Upper lobe of right lung (tissue), 1 donor: ENCODE measurements around the gene CST7. TPM values are rescaled to one million over a fixed set of nuclear protein-coding genes. Genes with fewer than 3 reads are reported as not detected.

ENCODE experiments used
- ATAC-seq: fragments of 200-7000 bp; cut with Tn5 transposase; one replicate; pipeline ENCODE4 v1.9.1; 2020; ENCODE audit warnings: mild to moderate bottlenecking, moderate library complexity
- DNase-seq: peaks from one replicate; pipeline ENCODE4 v3.0.0-alpha.2; 2020
- H3K27ac ChIP-seq: fragments of 200-600 bp; one replicate; pipeline ENCODE4 v1.8.0; 2022
- H3K27me3 ChIP-seq: fragments of 200-600 bp; one replicate; pipeline ENCODE4 v1.8.0; 2022; ENCODE audit warnings: mild to moderate bottlenecking
- H3K36me3 ChIP-seq: fragments of 200-600 bp; one replicate; pipeline ENCODE4 v1.8.0; 2022
- H3K4me1 ChIP-seq: fragments of 200-600 bp; one replicate; pipeline ENCODE4 v1.8.0; 2022
- H3K4me3 ChIP-seq: fragments of 200-600 bp; one replicate; pipeline ENCODE4 v1.8.0; 2022; ENCODE audit warnings: mild to moderate bottlenecking
- H3K9me3 ChIP-seq: fragments of 200-600 bp; one replicate; pipeline ENCODE4 v1.8.0; 2022
- CTCF ChIP-seq: fragments of 200-600 bp; IDR thresholded peaks from one replicate; pipeline ENCODE4 v1.8.0; 2022; ENCODE audit warnings: antibody characterized with exemption
- intact Hi-C: fragments of 100-400 bp; cut with DNase I; formaldehyde crosslinking; loops from one replicate; pipeline ENCODE4 v1.11.0; 2022
- total RNA-seq: library from RNA; stranded (reverse); fragmentation: NEBNext Ultra II Directional; extraction: Animal tissue kit (Norgen Biotek cat#: 25700); gene quantifications from one replicate; pipeline ENCODE4 v1.2.1, GENCODE V29; 2021
- donor health status: DM: no; HTN: yes; CAD: no; lungs with severe emphysema.

CST7 gene
- total RNA-seq, 1 donor from 2014 or later: 9.6 TPM

- no peak overlapping the region for H3K4me3 ChIP-seq
- peaks cover 2% of the 10 kb centered on the region for H3K4me1 ChIP-seq
- intact Hi-C loops: no loop called here
- peaks cover 52% of the 10 kb centered on the region for H3K36me3 ChIP-seq
- no peaks in the 10 kb centered on the region for H3K27me3 ChIP-seq
- no peaks in the 10 kb centered on the region for H3K9me3 ChIP-seq
- ATAC-seq (no peak), DNase-seq (peak; percentile 44)
- TF ChIP-seq CTCF: no peak
- H3K27ac ChIP-seq: no peak overlapping the region
Observed at GRCh38 chr20:25005661-25006060, 56.6 kb downstream of the CST7 start.

GRCh38 chr20:25006431-25007167 is 57.5 kb downstream of the CST7 start:
- H3K27ac ChIP-seq: no peak overlapping the region
- no peak for ATAC-seq

GRCh38 chr20:25007491-25008305 is 58.6 kb downstream of the CST7 start:
- ATAC-seq (no peak), DNase-seq (peak; percentile 37)
- no peaks in the 10 kb centered on the region for H3K4me1 ChIP-seq
- H3K36me3 ChIP-seq: peaks cover 71% of the 10 kb centered on the region
- no peak overlapping the region for H3K4me3 ChIP-seq
- no peaks in the 10 kb centered on the region for H3K27me3 ChIP-seq
- H3K27ac ChIP-seq: no peak overlapping the region
- no peaks in the 10 kb centered on the region for H3K9me3 ChIP-seq
- no peak for TF ChIP-seq CTCF
- intact Hi-C loops: no loop called here

More at GRCh38 chr20:25006431-25007167, 57.5 kb downstream of the CST7 start:
- intact Hi-C loops: no loop called here
- no peaks in the 10 kb centered on the region for H3K27me3 ChIP-seq
- TF ChIP-seq CTCF: no peak
- H3K9me3 ChIP-seq: no peaks in the 10 kb centered on the region
- H3K36me3 ChIP-seq: peaks cover 60% of the 10 kb centered on the region
- peak; percentile 46 for DNase-seq
- H3K4me1 ChIP-seq: no peaks in the 10 kb centered on the region
- no peak overlapping the region for H3K4me3 ChIP-seq

- Histone ChIP-seq H3K27ac (no peak overlapping the region), H3K9me3 (no peaks in the 10 kb centered on the region), H3K27me3 (no peaks in the 10 kb centered on the region), H3K36me3 (peaks cover 80% of the 10 kb centered on the region), H3K4me1 (no peaks in the 10 kb centered on the region), H3K4me3 (no peak overlapping the region)
- ATAC-seq (no peak), DNase-seq (peak; percentile 31)
- intact Hi-C loops: no loop called here
- TF ChIP-seq CTCF: no peak
Observed at GRCh38 chr20:25008388-25009217, 59.5 kb downstream of the CST7 start.

Other genes starting within 250 kb of the CST7 start
- 73.5 TPM for gene APMAP, start 43.5 kb downstream of the CST7 start, total RNA-seq
- gene ACSS1, start 108.9 kb downstream of the CST7 start, total RNA-seq: 37.2 TPM
- gene VSX1, start 132.9 kb downstream of the CST7 start, total RNA-seq: not detected
- gene ENTPD6, start 246.4 kb downstream of the CST7 start, total RNA-seq: 75.6 TPM